Hepatocyte (in vitro differentiated cells): ENCODE results near the gene TCF7L1. TPM values are rescaled to one million over a fixed set of nuclear protein-coding genes. Genes with fewer than 3 reads are reported as not detected.

Experiments
- DNase-seq: peaks from one replicate; pipeline ENCODE4 v3.0.0-alpha.2; 2016; ENCODE audit warnings: low spot score
- H2AFZ ChIP-seq: fragments of 200-600 bp; sonication (generic); 2 replicates; pipeline ENCODE4 v1.6.0; 2016; ENCODE audit warnings: antibody characterized with exemption, mild to moderate bottlenecking
- H3K27ac ChIP-seq: fragments of 200-600 bp; sonication (generic); 2 replicates; pipeline ENCODE4 v1.5.1; 2016; ENCODE audit warnings: mild to moderate bottlenecking
- H3K27me3 ChIP-seq: fragments of 200-600 bp; sonication (generic); 2 replicates; pipeline ENCODE4 v1.6.1; 2016
- H3K36me3 ChIP-seq: fragments of 200-600 bp; sonication (generic); replicated peaks from 2 replicates; pipeline ENCODE4 v1.5.1; 2016; ENCODE audit warnings: low read depth; ENCODE audit not compliant: insufficient read depth
- H3K4me1 ChIP-seq: fragments of 200-600 bp; sonication (generic); 2 replicates; pipeline ENCODE4 v1.5.1; 2016; ENCODE audit warnings: mild to moderate bottlenecking, moderate library complexity; ENCODE audit not compliant: insufficient read depth
- H3K4me2 ChIP-seq: fragments of 200-600 bp; sonication (generic); 2 replicates; pipeline ENCODE4 v1.6.0; 2016
- H3K4me3 ChIP-seq: fragments of 200-600 bp; sonication (generic); 2 replicates; pipeline ENCODE4 v1.5.1; 2016; ENCODE audit warnings: mild to moderate bottlenecking
- H3K79me2 ChIP-seq: fragments of 200-600 bp; sonication (generic); 2 replicates; pipeline ENCODE4 v1.6.0; 2017; ENCODE audit warnings: mild to moderate bottlenecking
- H3K9me2 ChIP-seq: fragments of 200-600 bp; sonication (generic); replicated peaks from 2 replicates; pipeline ENCODE4 v1.6.0; 2017; ENCODE audit warnings: mild to moderate bottlenecking; ENCODE audit not compliant: insufficient read depth
- H3K9me3 ChIP-seq: fragments of 200-600 bp; sonication (generic); 2 replicates; pipeline ENCODE4 v1.5.1; 2016; ENCODE audit warnings: low read depth, mild to moderate bottlenecking
- H4K20me1 ChIP-seq: fragments of 200-600 bp; sonication (generic); 2 replicates; pipeline ENCODE4 v1.6.0; 2016; ENCODE audit warnings: mild to moderate bottlenecking; ENCODE audit not compliant: insufficient read depth, poor library complexity, severe bottlenecking
- EZH2 ChIP-seq: fragments of 200-600 bp; sonication (generic); IDR thresholded peaks from 2 replicates; pipeline ENCODE4 v1.6.1; 2016; ENCODE audit warnings: antibody characterized with exemption, mild to moderate bottlenecking, borderline replicate concordance
- EZH2phosphoT487 ChIP-seq: fragments of 200-600 bp; sonication (generic); IDR thresholded peaks from one replicate; pipeline ENCODE4 v1.6.1; 2018; ENCODE audit warnings: antibody characterized with exemption, mild to moderate bottlenecking, low read depth, moderate library complexity; ENCODE audit not compliant: unreplicated experiment, severe bottlenecking
- WGBS: methylation state at CpG from one replicate; pipeline ENCODE4 v1.1.6; 2016; ENCODE audit warnings: low lambda C conversion rate; ENCODE audit errors: missing lambda C conversion rate; 5-methylcytosine and 5-hydroxymethylcytosine counted together
- polyA plus RNA-seq: library from polyadenylated mRNA; unstranded; fragments of >200 nt; fragmentation: Nextera tagmentation; extraction: Ambion mirVana; gene quantifications from 2 replicates; pipeline ENCODE4 v1.2.1, GENCODE V29; 2016
- total RNA-seq: library from RNA; depleted of rRNA; stranded (reverse); fragments of >200 nt; gene quantifications from 2 replicates; pipeline ENCODE4 v1.2.3, GENCODE V29; 2014
- TF ChIP-seq, protein P1 (sequence below): fragments of 200-600 bp; sonication (generic); IDR thresholded peaks from 2 replicates; pipeline ENCODE4 v1.5.1; 2016; ENCODE audit warnings: antibody characterized with exemption, mild to moderate bottlenecking; ENCODE audit not compliant: poor library complexity

TCF7L1 gene
- total and polyA plus RNA-seq, 2 experiments from 2014 or later: 3.7 to 20.6 TPM

DNA sequence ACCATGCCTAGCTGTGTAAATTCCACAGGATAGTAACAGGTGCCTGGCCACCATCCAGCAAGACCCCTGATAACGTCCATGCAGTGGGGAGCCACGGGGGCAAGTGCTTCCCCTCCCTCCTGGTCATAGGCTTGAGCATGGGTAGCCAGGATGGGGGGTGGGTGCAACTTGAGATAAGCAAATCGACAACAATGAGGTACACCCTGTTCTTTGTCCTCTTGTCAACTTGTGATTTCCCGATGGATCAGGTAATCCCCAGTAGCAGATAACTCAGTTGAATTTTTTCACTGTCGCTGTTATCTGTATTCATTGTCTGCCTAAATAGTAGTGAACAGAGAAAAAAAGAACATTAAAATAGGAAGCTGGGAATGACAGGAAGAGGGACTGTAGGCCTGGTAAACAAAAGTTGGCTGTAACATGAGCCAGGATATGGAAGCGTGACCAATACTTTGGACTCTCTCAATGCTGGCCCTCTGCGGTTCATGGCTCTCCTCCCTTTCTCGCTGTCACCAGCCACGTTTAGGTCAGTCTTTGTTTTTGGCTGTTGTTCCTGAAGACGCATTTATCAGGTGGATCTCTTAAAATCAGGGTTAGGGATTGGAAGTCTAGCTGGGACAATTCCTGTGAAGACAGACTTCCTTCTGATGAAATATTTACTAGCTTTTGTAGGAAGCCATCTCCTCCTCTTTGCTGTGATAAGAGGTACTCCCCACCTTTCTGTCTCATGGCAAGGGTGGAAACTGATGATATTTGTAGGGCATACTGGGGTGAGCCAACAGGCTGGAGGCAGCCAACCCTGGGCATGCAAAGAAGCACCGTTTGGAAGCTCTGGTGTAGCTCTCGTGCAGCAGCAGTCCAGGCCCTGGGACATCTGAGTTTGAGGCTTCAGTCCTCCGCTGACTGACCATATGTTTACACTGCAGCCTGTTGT is 42.4 kb downstream of the TCF7L1 start:
- no peak overlapping the region for H3K4me3 ChIP-seq
- H3K27me3 ChIP-seq: no peaks in the 10 kb centered on the region
- H2AFZ ChIP-seq: no peak overlapping the region
- no peaks in the 10 kb centered on the region for H3K36me3 ChIP-seq
- TF ChIP-seq EZH2phosphoT487 (no peak), EZH2 (no peak)
- TF ChIP-seq, protein P1, sequence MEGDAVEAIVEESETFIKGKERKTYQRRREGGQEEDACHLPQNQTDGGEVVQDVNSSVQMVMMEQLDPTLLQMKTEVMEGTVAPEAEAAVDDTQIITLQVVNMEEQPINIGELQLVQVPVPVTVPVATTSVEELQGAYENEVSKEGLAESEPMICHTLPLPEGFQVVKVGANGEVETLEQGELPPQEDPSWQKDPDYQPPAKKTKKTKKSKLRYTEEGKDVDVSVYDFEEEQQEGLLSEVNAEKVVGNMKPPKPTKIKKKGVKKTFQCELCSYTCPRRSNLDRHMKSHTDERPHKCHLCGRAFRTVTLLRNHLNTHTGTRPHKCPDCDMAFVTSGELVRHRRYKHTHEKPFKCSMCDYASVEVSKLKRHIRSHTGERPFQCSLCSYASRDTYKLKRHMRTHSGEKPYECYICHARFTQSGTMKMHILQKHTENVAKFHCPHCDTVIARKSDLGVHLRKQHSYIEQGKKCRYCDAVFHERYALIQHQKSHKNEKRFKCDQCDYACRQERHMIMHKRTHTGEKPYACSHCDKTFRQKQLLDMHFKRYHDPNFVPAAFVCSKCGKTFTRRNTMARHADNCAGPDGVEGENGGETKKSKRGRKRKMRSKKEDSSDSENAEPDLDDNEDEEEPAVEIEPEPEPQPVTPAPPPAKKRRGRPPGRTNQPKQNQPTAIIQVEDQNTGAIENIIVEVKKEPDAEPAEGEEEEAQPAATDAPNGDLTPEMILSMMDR: no peak
- H4K20me1 ChIP-seq: peaks cover 23% of the 10 kb centered on the region
- peak overlapping the region; percentile 57 for H3K27ac ChIP-seq
- WGBS: 28% methylated on average over 13 of the region's 13 CpGs
- H3K4me1 ChIP-seq: peaks cover 23% of the 10 kb centered on the region
- H3K79me2 ChIP-seq: peaks cover 87% of the 10 kb centered on the region
- H3K9me2 ChIP-seq: no peaks in the 10 kb centered on the region
- no peaks in the 10 kb centered on the region for H3K9me3 ChIP-seq
- DNase-seq: no peak
- peak overlapping the region; percentile 39 for H3K4me2 ChIP-seq

DNA sequence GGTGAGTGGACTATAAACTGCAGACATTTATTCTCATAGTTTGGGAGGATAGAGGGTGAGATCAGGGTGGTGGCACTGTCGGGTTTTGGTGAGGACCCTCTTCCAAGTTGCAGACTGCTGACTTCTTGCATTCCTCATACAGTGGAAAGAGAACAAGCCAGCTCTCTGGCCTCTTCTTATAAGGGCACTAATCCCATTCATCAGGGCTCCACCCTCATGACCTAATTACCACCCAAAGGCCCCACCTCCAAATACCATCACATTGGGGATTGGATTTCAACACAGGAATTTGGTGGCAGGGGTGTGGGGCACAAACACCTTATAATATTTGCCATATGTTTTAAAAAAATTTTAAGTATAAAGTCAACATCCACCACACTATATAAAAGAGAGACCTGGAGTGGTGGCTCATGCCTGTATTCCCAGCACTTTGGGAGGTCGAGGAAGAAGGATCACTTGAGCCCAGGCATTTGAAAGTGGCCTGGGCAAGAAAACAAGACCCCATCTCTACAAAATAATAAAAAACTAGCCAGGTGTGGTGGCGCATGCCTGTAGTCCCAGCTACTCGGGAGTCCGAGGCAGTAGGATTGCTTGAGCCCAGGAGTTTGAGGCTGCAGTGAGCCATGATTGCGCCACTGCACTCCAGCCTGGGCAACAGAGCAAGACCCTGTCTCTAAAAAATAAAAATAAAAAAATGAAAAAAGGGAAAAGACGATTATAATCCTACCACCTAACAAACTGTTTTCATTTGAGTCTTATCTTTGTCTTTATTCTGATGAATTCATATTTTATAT is 44.0 kb downstream of the TCF7L1 start:
- no peak overlapping the region for H3K4me3 ChIP-seq
- H3K4me1 ChIP-seq: peaks cover 33% of the 10 kb centered on the region
- H3K27me3 ChIP-seq: no peaks in the 10 kb centered on the region
- peaks cover 27% of the 10 kb centered on the region for H4K20me1 ChIP-seq
- H3K27ac ChIP-seq: no peak overlapping the region
- no peaks in the 10 kb centered on the region for H3K9me2 ChIP-seq
- 91% methylated on average over 7 of the region's 7 CpGs for WGBS
- no peak for DNase-seq
- no peak overlapping the region for H3K4me2 ChIP-seq
- no peak for TF ChIP-seq EZH2phosphoT487
- TF ChIP-seq, protein P1: no peak
- no peak for TF ChIP-seq EZH2
- H2AFZ ChIP-seq: no peak overlapping the region
- H3K79me2 ChIP-seq: peaks cover 87% of the 10 kb centered on the region
- no peaks in the 10 kb centered on the region for H3K36me3 ChIP-seq
- no peaks in the 10 kb centered on the region for H3K9me3 ChIP-seq

DNA sequence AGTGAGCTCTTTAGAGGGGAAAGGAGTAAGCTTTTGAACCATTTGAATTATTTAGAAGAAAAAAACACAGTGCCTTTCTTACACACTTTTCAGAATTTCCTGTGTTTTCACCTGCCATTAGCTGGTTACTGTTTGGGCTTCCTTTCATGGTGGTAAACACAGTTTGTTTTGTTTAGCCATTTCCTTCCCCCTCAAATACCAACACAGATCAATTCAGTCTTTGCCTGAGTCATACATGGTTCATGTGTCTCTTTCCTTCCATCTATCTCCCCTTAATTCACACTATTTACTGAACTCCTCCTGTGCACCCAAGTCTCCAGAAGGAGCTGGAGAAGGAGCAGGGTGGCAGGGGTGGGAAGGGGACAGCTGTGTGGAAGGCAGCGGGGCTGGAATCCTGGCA is 45.0 kb downstream of the TCF7L1 start:
- TF ChIP-seq EZH2: no peak
- TF ChIP-seq, protein P1: no peak
- TF ChIP-seq EZH2phosphoT487: no peak

More for the DNA sequence above, 45.0 kb downstream of the TCF7L1 start:
- Histone ChIP-seq H3K9me3 (no peaks in the 10 kb centered on the region), H3K4me2 (no peak overlapping the region), H3K27ac (no peak overlapping the region), H3K4me1 (peaks cover 33% of the 10 kb centered on the region), H3K4me3 (no peak overlapping the region), H2AFZ (no peak overlapping the region), H3K36me3 (no peaks in the 10 kb centered on the region), H4K20me1 (peaks cover 34% of the 10 kb centered on the region), H3K79me2 (peaks cover 87% of the 10 kb centered on the region), H3K27me3 (no peaks in the 10 kb centered on the region), H3K9me2 (no peaks in the 10 kb centered on the region)
- 90% methylated on average over 1 of the region's 1 CpG for WGBS
- DNase-seq: no peak
